Measurements from ENCODE around the gene SUCLG2. TPM values are rescaled to one million over a fixed set of nuclear protein-coding genes. Genes with fewer than 3 reads are reported as not detected.

Gene SUCLG2
- total RNA-seq, 1 donor from 2014 or later, result 33.8 TPM

DNA sequence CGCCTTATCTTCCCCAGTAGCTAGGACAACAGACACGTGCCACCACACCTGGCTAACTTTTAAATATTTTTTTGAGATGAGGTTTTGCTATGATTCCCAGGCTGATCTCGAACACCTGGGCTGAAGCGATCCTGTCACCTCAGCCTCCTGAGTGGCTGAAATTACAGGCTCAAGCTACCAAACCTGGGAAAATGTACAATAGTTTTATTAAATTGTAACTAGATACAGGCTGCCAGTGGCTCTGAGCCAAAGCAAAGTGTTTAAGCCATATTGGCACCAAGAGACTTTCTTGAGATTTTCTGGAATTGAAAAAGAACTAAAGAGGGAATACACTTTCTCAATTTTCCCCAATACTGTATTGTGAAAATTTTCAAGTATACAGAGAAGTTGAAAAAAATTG is 204.3 kb downstream of the SUCLG2 start:
- Mint-ChIP-seq H3K4me1 (ENCODE audit: unreplicated experiment) (no peaks in the 10 kb centered on the region), H3K4me3 (ENCODE audit: unreplicated experiment) (no peak overlapping the region), H3K36me3 (ENCODE audit: low read depth, unreplicated experiment) (no peaks in the 10 kb centered on the region), H3K27ac (ENCODE audit: unreplicated experiment) (no peak overlapping the region), H3K9me3 (ENCODE audit: unreplicated experiment) (no peaks in the 10 kb centered on the region), H3K27me3 (ENCODE audit: unreplicated experiment) (no peaks in the 10 kb centered on the region)
- TF ChIP-seq, protein P1, sequence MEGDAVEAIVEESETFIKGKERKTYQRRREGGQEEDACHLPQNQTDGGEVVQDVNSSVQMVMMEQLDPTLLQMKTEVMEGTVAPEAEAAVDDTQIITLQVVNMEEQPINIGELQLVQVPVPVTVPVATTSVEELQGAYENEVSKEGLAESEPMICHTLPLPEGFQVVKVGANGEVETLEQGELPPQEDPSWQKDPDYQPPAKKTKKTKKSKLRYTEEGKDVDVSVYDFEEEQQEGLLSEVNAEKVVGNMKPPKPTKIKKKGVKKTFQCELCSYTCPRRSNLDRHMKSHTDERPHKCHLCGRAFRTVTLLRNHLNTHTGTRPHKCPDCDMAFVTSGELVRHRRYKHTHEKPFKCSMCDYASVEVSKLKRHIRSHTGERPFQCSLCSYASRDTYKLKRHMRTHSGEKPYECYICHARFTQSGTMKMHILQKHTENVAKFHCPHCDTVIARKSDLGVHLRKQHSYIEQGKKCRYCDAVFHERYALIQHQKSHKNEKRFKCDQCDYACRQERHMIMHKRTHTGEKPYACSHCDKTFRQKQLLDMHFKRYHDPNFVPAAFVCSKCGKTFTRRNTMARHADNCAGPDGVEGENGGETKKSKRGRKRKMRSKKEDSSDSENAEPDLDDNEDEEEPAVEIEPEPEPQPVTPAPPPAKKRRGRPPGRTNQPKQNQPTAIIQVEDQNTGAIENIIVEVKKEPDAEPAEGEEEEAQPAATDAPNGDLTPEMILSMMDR (IDR thresholded peaks at IDR 0.05; ENCODE audit: unreplicated experiment), result no peak
- no peak for DNase-seq (ENCODE audit: low spot score)

DNA sequence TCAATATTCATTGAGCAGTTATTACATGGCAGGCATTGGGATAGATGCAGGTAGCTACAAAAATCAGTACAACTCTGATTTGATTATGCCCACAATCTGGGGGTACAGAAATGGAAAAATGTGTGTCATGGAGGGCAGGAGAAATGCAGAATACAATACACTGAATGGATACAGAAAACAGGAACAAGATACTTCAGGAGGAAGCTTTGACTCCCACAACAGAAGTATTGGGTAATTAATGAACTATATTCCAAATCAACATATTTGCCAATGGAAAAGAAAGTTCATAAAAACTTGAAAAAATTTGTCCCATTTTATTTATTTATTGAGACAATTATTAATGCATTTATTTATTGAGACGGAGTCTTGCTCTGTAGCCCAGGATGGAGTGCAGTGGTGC is 207.0 kb downstream of the SUCLG2 start:
- H3K27me3 Mint-ChIP-seq (ENCODE audit: unreplicated experiment), result no peaks in the 10 kb centered on the region
- H3K9me3 Mint-ChIP-seq (ENCODE audit: unreplicated experiment), result no peaks in the 10 kb centered on the region
- TF ChIP-seq, protein P1 (IDR thresholded peaks at IDR 0.05; ENCODE audit: unreplicated experiment), result no peak
- no peak overlapping the region for H3K4me3 Mint-ChIP-seq (ENCODE audit: unreplicated experiment)
- no peaks in the 10 kb centered on the region for H3K4me1 Mint-ChIP-seq (ENCODE audit: unreplicated experiment)
- no peaks in the 10 kb centered on the region for H3K36me3 Mint-ChIP-seq (ENCODE audit: low read depth, unreplicated experiment)
- no peak for DNase-seq (ENCODE audit: low spot score)
- H3K27ac Mint-ChIP-seq (ENCODE audit: unreplicated experiment), result no peak overlapping the region

DNA sequence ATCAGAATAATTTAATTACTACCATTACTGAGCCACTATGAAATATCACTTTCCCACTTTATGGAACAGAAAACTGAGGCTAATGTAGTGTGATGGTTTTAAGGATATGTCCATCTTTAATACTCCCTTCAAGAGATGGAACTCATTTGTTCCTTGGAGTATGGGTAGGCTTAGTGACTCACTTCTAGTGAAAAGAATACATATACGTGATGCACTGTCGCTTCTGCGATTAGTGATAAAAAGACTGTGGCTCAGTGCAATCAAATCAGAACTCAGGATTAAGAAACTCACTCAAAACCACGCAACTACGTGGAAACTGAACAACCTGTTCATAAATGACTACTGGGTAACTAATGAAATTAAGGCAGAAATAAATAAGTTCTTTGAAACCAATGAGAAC is 216.6 kb downstream of the SUCLG2 start:
- Mint-ChIP-seq H3K9me3 (ENCODE audit: unreplicated experiment) (no peaks in the 10 kb centered on the region), H3K27ac (ENCODE audit: unreplicated experiment) (no peak overlapping the region), H3K4me1 (ENCODE audit: unreplicated experiment) (peaks cover 2% of the 10 kb centered on the region), H3K4me3 (ENCODE audit: unreplicated experiment) (no peak overlapping the region), H3K36me3 (ENCODE audit: low read depth, unreplicated experiment) (peaks cover 7% of the 10 kb centered on the region), H3K27me3 (ENCODE audit: unreplicated experiment) (peaks cover 2% of the 10 kb centered on the region)
- TF ChIP-seq, protein P1 (IDR thresholded peaks at IDR 0.05; ENCODE audit: unreplicated experiment), result no peak
- no peak for DNase-seq (ENCODE audit: low spot score)

DNA sequence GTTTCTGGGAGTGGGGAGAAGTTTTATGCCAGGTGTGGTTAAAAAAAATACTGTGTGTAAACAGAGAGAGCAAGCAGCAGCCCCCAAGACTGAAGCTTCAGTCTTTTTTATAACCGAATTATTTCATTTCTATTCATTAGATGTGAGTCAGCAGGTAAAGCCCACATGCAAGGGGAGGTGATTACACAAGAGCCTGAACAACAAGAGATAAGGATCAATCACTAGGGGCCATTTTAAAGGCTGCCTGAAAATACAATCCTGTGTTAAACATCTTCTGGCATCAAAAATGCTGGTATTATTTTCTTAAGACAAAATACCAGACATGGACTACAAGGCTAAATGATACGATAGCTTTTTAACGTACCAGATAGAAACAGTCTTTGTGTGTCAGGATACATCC is 217.3 kb downstream of the SUCLG2 start:
- Mint-ChIP-seq H3K27ac (ENCODE audit: unreplicated experiment) (no peak overlapping the region), H3K9me3 (ENCODE audit: unreplicated experiment) (no peaks in the 10 kb centered on the region)
- no peak for DNase-seq (ENCODE audit: low spot score)

DNA sequence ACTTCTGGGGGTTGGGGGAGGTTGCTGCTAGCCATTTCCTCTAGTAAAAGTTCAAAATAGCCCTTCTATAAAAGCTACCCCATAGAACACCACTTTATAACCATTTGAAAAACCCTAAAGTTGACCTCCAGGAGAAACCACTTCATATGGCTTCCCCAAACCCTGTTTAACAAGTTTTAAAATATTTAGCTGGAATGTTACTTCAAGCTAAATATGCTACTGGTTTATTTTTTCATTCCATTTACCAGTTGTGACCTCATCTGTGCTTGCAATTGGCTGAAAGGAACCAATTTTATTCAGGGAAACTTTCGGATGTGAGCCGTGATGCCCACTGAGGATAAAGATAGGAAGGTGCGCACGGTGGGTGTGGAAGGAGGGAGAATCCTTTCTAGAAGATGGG is 221.3 kb downstream of the SUCLG2 start:
- TF ChIP-seq, protein P1 (IDR thresholded peaks at IDR 0.05; ENCODE audit: unreplicated experiment), result no peak
- Mint-ChIP-seq H3K9me3 (ENCODE audit: unreplicated experiment) (no peaks in the 10 kb centered on the region), H3K4me1 (ENCODE audit: unreplicated experiment) (no peaks in the 10 kb centered on the region), H3K27me3 (ENCODE audit: unreplicated experiment) (peaks cover 2% of the 10 kb centered on the region), H3K27ac (ENCODE audit: unreplicated experiment) (no peak overlapping the region), H3K4me3 (ENCODE audit: unreplicated experiment) (no peak overlapping the region), H3K36me3 (ENCODE audit: low read depth, unreplicated experiment) (peaks cover 6% of the 10 kb centered on the region)
- no peak for DNase-seq (ENCODE audit: low spot score)

More for the DNA sequence above, 217.3 kb downstream of the SUCLG2 start:
- H3K27me3 Mint-ChIP-seq (ENCODE audit: unreplicated experiment), result peaks cover 2% of the 10 kb centered on the region
- no peak overlapping the region for H3K4me3 Mint-ChIP-seq (ENCODE audit: unreplicated experiment)
- peaks cover 2% of the 10 kb centered on the region for H3K4me1 Mint-ChIP-seq (ENCODE audit: unreplicated experiment)
- TF ChIP-seq, protein P1 (IDR thresholded peaks at IDR 0.05; ENCODE audit: unreplicated experiment), result no peak
- H3K36me3 Mint-ChIP-seq (ENCODE audit: low read depth, unreplicated experiment), result peaks cover 7% of the 10 kb centered on the region

Data from endothelial cell (in vitro differentiated cells).